Transverse colon (tissue), 4 donors: ENCODE results near the gene RIC1.

ENCODE experiments used
- CTCF ChIP-seq, 5 experiments: fragments of 200-600 bp in 3 of 5; fragments of 450-650 bp in 2 of 5; sonication (generic) in 3 of 5; IDR thresholded peaks; 1 replicate in 2 of 5; 2 replicates in 3 of 5; pipeline ENCODE4 v1.5.1; 2016 to 2017; ENCODE audit warnings: antibody characterized with exemption in 5 of 5, inconsistent platforms in 3 of 5, mild to moderate bottlenecking in 2 of 5, moderate library complexity in 1 of 5
- POLR2A ChIP-seq: fragments of 450-650 bp; IDR thresholded peaks from one replicate; pipeline ENCODE4 v1.6.1; 2016; ENCODE audit warnings: antibody characterized with exemption, mild to moderate bottlenecking, moderate library complexity
- POLR2AphosphoS5 ChIP-seq, 3 donors: sonication (generic); formaldehyde crosslinking; IDR thresholded peaks; one replicate each; pipeline ENCODE4 v1.6.1; 2016; ENCODE audit warnings: antibody characterized with exemption in 3 of 3

- TF ChIP-seq POLR2AphosphoS5 (IDR thresholded peaks at IDR 0.05) (no peak), POLR2A (no peak), CTCF (IDR thresholded peaks at IDR 0.05) (no peak)
These were observed 160.6 kb downstream of the RIC1 start for GRCh38 chr9:5789489-5789888.
